H9 (cell line): ENCODE results near the gene OBSL1. TPM values are rescaled to one million over a fixed set of nuclear protein-coding genes. Genes with fewer than 3 reads are reported as not detected.

Source experiments
- DNase-seq: peaks from one replicate; pipeline ENCODE4 v3.0.0-alpha.2; 2017
- H2AFZ ChIP-seq: one replicate; pipeline ENCODE4 v1.6.1; 2013; ENCODE audit warnings: mild to moderate bottlenecking, low read length, control low read depth, moderate library complexity
- H2AK5ac ChIP-seq: 2 replicates; pipeline ENCODE4 v1.6.1; 2013; ENCODE audit warnings: low read length, control low read depth, mixed read lengths; ENCODE audit not compliant: insufficient read length
- H2BK120ac ChIP-seq: one replicate; pipeline ENCODE4 v1.6.1; 2013; ENCODE audit warnings: low read depth, mild to moderate bottlenecking, low read length, control low read depth, inconsistent platforms; ENCODE audit not compliant: poor library complexity, severe bottlenecking
- H2BK12ac ChIP-seq: 2 replicates; pipeline ENCODE4 v1.6.1; 2013; ENCODE audit warnings: low read length, control low read depth, mixed read lengths, low read depth; ENCODE audit not compliant: insufficient read length
- H2BK15ac ChIP-seq: 2 replicates; pipeline ENCODE4 v1.6.1; 2013; ENCODE audit warnings: low read depth, low read length, control low read depth
- H2BK20ac ChIP-seq: one replicate; pipeline ENCODE4 v1.6.1; 2013; ENCODE audit warnings: low read depth, mild to moderate bottlenecking, low read length, control low read depth, inconsistent platforms; ENCODE audit not compliant: poor library complexity, severe bottlenecking
- H2BK5ac ChIP-seq: 2 replicates; pipeline ENCODE4 v1.6.1; 2013; ENCODE audit warnings: low read length, control low read depth, mixed read lengths; ENCODE audit not compliant: insufficient read length
- H3K14ac ChIP-seq: 2 replicates; pipeline ENCODE4 v1.6.1; 2013; ENCODE audit warnings: low read length, control low read depth; ENCODE audit not compliant: insufficient read depth
- H3K18ac ChIP-seq: 2 replicates; pipeline ENCODE4 v1.6.1; 2013; ENCODE audit warnings: low read depth, mild to moderate bottlenecking, mixed read lengths, low read length, control low read depth; ENCODE audit not compliant: insufficient read length
- H3K23ac ChIP-seq: 2 replicates; pipeline ENCODE4 v1.6.1; 2013; ENCODE audit warnings: low read length, control low read depth, mixed read lengths, low read depth; ENCODE audit not compliant: insufficient read length
- H3K23me2 ChIP-seq: 2 replicates; pipeline ENCODE4 v1.6.1; 2013; ENCODE audit warnings: low read depth, mild to moderate bottlenecking, mixed read lengths, low read length, control low read depth; ENCODE audit not compliant: insufficient read length, poor library complexity, severe bottlenecking
- H3K27ac ChIP-seq: 2 replicates; pipeline ENCODE4 v1.5.1; 2013; ENCODE audit warnings: low read length, control low read depth, mixed read lengths, low read depth; ENCODE audit not compliant: insufficient read length
- H3K27me3 ChIP-seq: 2 replicates; pipeline ENCODE4 v1.6.1; 2013; ENCODE audit warnings: low read length, control low read depth, inconsistent platforms; ENCODE audit not compliant: insufficient read depth
- H3K4ac ChIP-seq: 2 replicates; pipeline ENCODE4 v1.6.1; 2013; ENCODE audit warnings: low read depth, mild to moderate bottlenecking, control low read depth, inconsistent platforms, low read length, moderate library complexity
- H3K4me1 ChIP-seq: 2 replicates; pipeline ENCODE4 v1.6.1; 2013; ENCODE audit warnings: low read length, control low read depth, inconsistent platforms; ENCODE audit not compliant: insufficient read depth
- H3K4me2 ChIP-seq: 2 replicates; pipeline ENCODE4 v1.6.1; 2013; ENCODE audit warnings: low read length, control low read depth, mixed read lengths; ENCODE audit not compliant: insufficient read length, insufficient read depth
- H3K56ac ChIP-seq: 2 replicates; pipeline ENCODE4 v1.6.1; 2013; ENCODE audit warnings: low read depth, mild to moderate bottlenecking, mixed read lengths, low read length, control low read depth; ENCODE audit not compliant: insufficient read length
- H3K79me1 ChIP-seq: 2 replicates; pipeline ENCODE4 v1.6.1; 2013; ENCODE audit warnings: low read depth, mild to moderate bottlenecking, moderate library complexity, low read length, control low read depth, inconsistent platforms; ENCODE audit not compliant: insufficient read depth, poor library complexity, severe bottlenecking
- H3K79me2 ChIP-seq: 2 replicates; pipeline ENCODE4 v1.6.1; 2013; ENCODE audit warnings: low read length, control low read depth, inconsistent platforms; ENCODE audit not compliant: insufficient read depth
- H3K9ac ChIP-seq: 2 replicates; pipeline ENCODE4 v1.6.1; 2013; ENCODE audit warnings: low read length, control low read depth, mixed read lengths; ENCODE audit not compliant: insufficient read length; ENCODE audit errors: extremely low read depth
- H3K9me3 ChIP-seq: one replicate; pipeline ENCODE4 v1.6.1; 2013; ENCODE audit warnings: low read depth, low read length, inconsistent platforms; ENCODE audit not compliant: control insufficient read depth
- H3T11ph ChIP-seq: one replicate; pipeline ENCODE4 v1.6.1; 2013; ENCODE audit warnings: mild to moderate bottlenecking, low read length, control low read depth, inconsistent platforms
- H4K20me1 ChIP-seq: one replicate; pipeline ENCODE4 v1.6.1; 2013; ENCODE audit not compliant: control insufficient read depth, insufficient read length, insufficient read depth
- H4K5ac ChIP-seq: 2 replicates; pipeline ENCODE4 v1.6.1; 2013; ENCODE audit warnings: low read depth, mild to moderate bottlenecking, mixed read lengths, low read length, control low read depth; ENCODE audit not compliant: insufficient read length
- H4K8ac ChIP-seq: replicated peaks from 2 replicates; pipeline ENCODE4 v1.6.1; 2013; ENCODE audit warnings: low read length, control low read depth, mixed read lengths, low read depth; ENCODE audit not compliant: insufficient read length
- H4K91ac ChIP-seq: 2 replicates; pipeline ENCODE4 v1.6.1; 2013; ENCODE audit warnings: low read depth, mild to moderate bottlenecking, moderate library complexity, mixed read lengths, low read length, control low read depth; ENCODE audit not compliant: insufficient read length
- H3K27ac Mint-ChIP-seq, 3 experiments: 2 replicates in 2 of 3; 3 replicates in 1 of 3; pipeline ENCODE4 v1.8.0; 2020 to 2021; ENCODE audit warnings: mixed read lengths in 3 of 3, mild to moderate bottlenecking in 1 of 3, moderate library complexity in 1 of 3
- H3K27me3 Mint-ChIP-seq: 2 replicates; pipeline ENCODE4 v1.8.0; 2021; ENCODE audit warnings: low read depth, mild to moderate bottlenecking, moderate library complexity, mixed read lengths
- H3K36me3 Mint-ChIP-seq, 3 experiments: 2 replicates in 2 of 3; 3 replicates in 1 of 3; pipeline ENCODE4 v1.8.0; 2020 to 2021; ENCODE audit warnings: low read depth in 3 of 3, mixed read lengths in 3 of 3; ENCODE audit not compliant: insufficient read depth in 1 of 3
- H3K4me1 Mint-ChIP-seq, 2 experiments: 2 replicates each; pipeline ENCODE4 v1.8.0; 2020; ENCODE audit warnings: mixed read lengths in 2 of 2
- H3K4me3 Mint-ChIP-seq, 2 experiments: 2 replicates in 1 of 2; 3 replicates in 1 of 2; pipeline ENCODE4 v1.8.0; 2020 to 2021; ENCODE audit warnings: mild to moderate bottlenecking in 2 of 2, mixed read lengths in 2 of 2, moderate library complexity in 1 of 2
- H3K9me3 Mint-ChIP-seq, 2 experiments: 2 replicates in 1 of 2; 3 replicates in 1 of 2; pipeline ENCODE4 v1.8.0; 2020; ENCODE audit warnings: mild to moderate bottlenecking in 2 of 2, mixed read lengths in 2 of 2, moderate library complexity in 1 of 2
- CTCF ChIP-seq: fragments of 200-600 bp; sonication (generic); conservative IDR thresholded peaks from 3 replicates; pipeline ENCODE4 v1.8.0; 2021; ENCODE audit warnings: antibody characterized with exemption, mild to moderate bottlenecking
- WGBS: extraction: QIAGEN DNeasy Blood & Tissue Kit; methylation state at CpG from one replicate; pipeline ENCODE4 v1.1.7; 2013; ENCODE audit warnings: missing lambda C conversion rate, low lambda C conversion rate, mixed read lengths; ENCODE audit not compliant: insufficient read length; ENCODE audit errors: extremely low coverage; 5-methylcytosine and 5-hydroxymethylcytosine counted together
- total RNA-seq: library from RNA; stranded (reverse); gene quantifications from 2 replicates; pipeline ENCODE4 v1.2.1, GENCODE V29; 2021

Gene OBSL1
- total RNA-seq, 1 experiment from 2014 or later, result 140 TPM

DNA sequence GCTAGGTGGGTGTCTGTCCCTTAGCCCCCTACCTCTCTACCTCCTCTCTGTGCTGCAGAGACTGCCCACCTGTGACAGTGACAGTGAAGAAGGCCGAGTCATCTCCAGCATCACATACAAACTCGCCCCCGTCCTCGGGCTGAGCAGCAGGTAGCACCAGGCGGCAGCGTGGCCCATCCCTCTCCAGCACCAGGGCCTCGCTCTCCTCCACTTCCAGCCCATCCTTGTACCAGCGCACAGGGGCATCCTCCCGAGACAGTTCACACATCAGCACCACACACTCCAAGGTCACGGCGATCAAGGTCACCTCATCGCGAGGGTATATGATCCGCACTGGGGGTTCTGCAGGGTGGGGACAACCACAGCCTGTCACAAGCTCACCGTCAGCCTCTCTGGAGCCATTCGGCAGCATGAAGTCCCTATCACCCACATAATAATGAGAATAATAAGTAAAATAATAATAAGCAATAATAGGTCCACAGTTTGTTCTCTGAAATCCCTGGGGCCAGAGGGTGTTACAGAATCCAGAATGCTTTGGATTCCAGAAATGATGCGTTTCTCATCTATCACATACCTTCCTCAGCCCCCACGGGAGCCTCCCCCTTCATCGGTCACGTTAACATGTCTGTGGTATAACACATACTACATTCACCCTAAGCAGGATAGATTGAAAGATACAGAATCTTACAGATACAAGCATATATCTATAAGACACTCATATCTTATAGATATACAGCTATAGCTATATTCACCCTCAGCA is 12.0 kb downstream of the OBSL1 start:
- Histone ChIP-seq H3K56ac (no peak overlapping the region), H3K9me3 (no peaks in the 10 kb centered on the region), H3K27me3 (no peaks in the 10 kb centered on the region), H2BK20ac (no peak overlapping the region), H4K8ac (no peak overlapping the region), H3T11ph (no peak overlapping the region), H3K18ac (no peak overlapping the region), H2AK5ac (no peak overlapping the region), H3K9ac (no peak overlapping the region), H3K4me1 (peaks cover 17% of the 10 kb centered on the region; the same call in 1 of the 2 replicates), H2BK120ac (no peak overlapping the region), H3K23ac (no peak overlapping the region), H3K79me2 (no peaks in the 10 kb centered on the region), H3K27ac (no peak overlapping the region), H3K23me2 (no peaks in the 10 kb centered on the region), H4K5ac (no peak overlapping the region), H2AFZ (no peak overlapping the region), H4K91ac (no peak overlapping the region), H3K79me1 (no peaks in the 10 kb centered on the region), H4K20me1 (no peaks in the 10 kb centered on the region), H3K14ac (no peak overlapping the region), H2BK15ac (no peak overlapping the region), H2BK5ac (no peak overlapping the region), H2BK12ac (no peak overlapping the region), H3K4me2 (no peak overlapping the region), H3K4ac (no peak overlapping the region)
- Mint-ChIP-seq H3K9me3 (no peaks in the 10 kb centered on the region; a peak in 1 of 5 replicates), H3K4me3 (no peak overlapping the region), H3K27me3 (peaks cover 8% of the 10 kb centered on the region), H3K36me3 (peaks cover 27 to 59% (median 53%) of the 10 kb centered on the region in 3 experiments), H3K4me1 (peaks cover 39 to 40% of the 10 kb centered on the region in 2 experiments), H3K27ac (no peak overlapping the region)
- TF ChIP-seq CTCF, result no peak
- DNase-seq, result no peak
- no CpG with 5 or more reads among the region's 20 CpGs for WGBS
